B cell (primary cell): ENCODE measurements around the gene CRYBA1.

ENCODE experiments used
- EZH2 ChIP-seq: IDR thresholded peaks from 2 replicates; pipeline ENCODE4 v1.6.1; 2012; ENCODE audit warnings: borderline replicate concordance, low read depth, mild to moderate bottlenecking, moderate library complexity, low read length; ENCODE audit not compliant: insufficient read depth, poor library complexity, severe bottlenecking
- TF ChIP-seq, protein P1 (sequence below): fragments of 200-600 bp; IDR thresholded peaks from one replicate; pipeline ENCODE4 v1.8.0; 2022; ENCODE audit warnings: antibody characterized with exemption, mild to moderate bottlenecking

- no peak for TF ChIP-seq EZH2
- TF ChIP-seq, protein P1, sequence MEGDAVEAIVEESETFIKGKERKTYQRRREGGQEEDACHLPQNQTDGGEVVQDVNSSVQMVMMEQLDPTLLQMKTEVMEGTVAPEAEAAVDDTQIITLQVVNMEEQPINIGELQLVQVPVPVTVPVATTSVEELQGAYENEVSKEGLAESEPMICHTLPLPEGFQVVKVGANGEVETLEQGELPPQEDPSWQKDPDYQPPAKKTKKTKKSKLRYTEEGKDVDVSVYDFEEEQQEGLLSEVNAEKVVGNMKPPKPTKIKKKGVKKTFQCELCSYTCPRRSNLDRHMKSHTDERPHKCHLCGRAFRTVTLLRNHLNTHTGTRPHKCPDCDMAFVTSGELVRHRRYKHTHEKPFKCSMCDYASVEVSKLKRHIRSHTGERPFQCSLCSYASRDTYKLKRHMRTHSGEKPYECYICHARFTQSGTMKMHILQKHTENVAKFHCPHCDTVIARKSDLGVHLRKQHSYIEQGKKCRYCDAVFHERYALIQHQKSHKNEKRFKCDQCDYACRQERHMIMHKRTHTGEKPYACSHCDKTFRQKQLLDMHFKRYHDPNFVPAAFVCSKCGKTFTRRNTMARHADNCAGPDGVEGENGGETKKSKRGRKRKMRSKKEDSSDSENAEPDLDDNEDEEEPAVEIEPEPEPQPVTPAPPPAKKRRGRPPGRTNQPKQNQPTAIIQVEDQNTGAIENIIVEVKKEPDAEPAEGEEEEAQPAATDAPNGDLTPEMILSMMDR = no peak
These were observed 37.3 kb downstream of the CRYBA1 start for GRCh38 chr17:29283961-29284360.
